Measurements from ENCODE around the gene SMIM15. TPM values are rescaled to one million over a fixed set of nuclear protein-coding genes. Genes with fewer than 3 reads are reported as not detected.

SMIM15 gene
- total and polyA plus RNA-seq, 10 of the 15 experiments (the other 5 are each of a cell fraction or from before 2014, with no cell fraction given) = 13.8 to 83.3 (median 53.9) TPM

- 0 out of 2 replicates have a peak, but pooled peaks have one; percentile 44 for TF ChIP-seq ZNF207 (IDR thresholded peaks at IDR 0.05; ENCODE audit: borderline replicate concordance)
- peak; percentile 67; the same call in 1 of the 2 replicates for TF ChIP-seq ATF2 (IDR thresholded peaks at IDR 0.05; ENCODE audit: low read length)
- TF ChIP-seq NBN (IDR thresholded peaks at IDR 0.05) = no peak; the same call in 1 of the 2 replicates
- no peak for TF ChIP-seq HDAC2 (IDR thresholded peaks at IDR 0.05)
- TF ChIP-seq SUPT20H (IDR thresholded peaks at IDR 0.05; ENCODE audit: borderline replicate concordance, control insufficient read depth, low read depth, low read length) = no peak
- TF ChIP-seq SP1 (IDR thresholded peaks at IDR 0.05; ENCODE audit: low read depth, low read length) = no peak
- 0 out of 2 replicates have a peak, but pooled peaks have one; percentile 12 for TF ChIP-seq CREM (IDR thresholded peaks at IDR 0.05; ENCODE audit: low read depth)
- no peak for TF ChIP-seq HCFC1 (IDR thresholded peaks at IDR 0.05; ENCODE audit: low read length)
- no peak; the same call in 1 of the 2 replicates for TF ChIP-seq POLR2AphosphoS5 (IDR thresholded peaks at IDR 0.05; ENCODE audit: low read length)
Observed at GRCh38 chr5:61162832-61163567, 732 bp upstream of the SMIM15 start (continued).

GRCh38 chr5:61160497-61160896 lies 1.8 kb downstream of the SMIM15 start:
- TF ChIP-seq ZBTB40 (IDR thresholded peaks at IDR 0.05; ENCODE audit: borderline replicate concordance) (peak; percentile 45; the same call in 1 of the 2 replicates), ETV6 (conservative IDR thresholded peaks at IDR 0.05 in 1 of 2, IDR thresholded peaks at IDR 0.05 in 1 of 2; ENCODE audit: borderline replicate concordance in 1 of 2, low read depth in 1 of 2) (no peak)
- no peak overlapping the region for H3K9ac ChIP-seq (ENCODE audit: control insufficient read depth, insufficient read depth, low read length)
- peak overlapping the region; percentile 69 for H3K4me2 ChIP-seq (ENCODE audit: control insufficient read depth, insufficient read depth)
- no peaks in the 10 kb centered on the region for H4K20me1 ChIP-seq (ENCODE audit: control insufficient read depth, insufficient read depth)
- peaks cover 0 to 20% of the 10 kb centered on the region in 2 experiments; a peak in 2 of 4 replicates for H3K36me3 ChIP-seq (ENCODE audit: control insufficient read depth in 2 of 2, insufficient read depth in 2 of 2, low read length in 1 of 2)
- H3K9me3 ChIP-seq (replicated peaks; ENCODE audit: control insufficient read depth, insufficient read depth, low read length) = no peaks in the 10 kb centered on the region; the same call in 1 of the 3 replicates
- POLR2A ChIA-PET = no interaction called here
- RAD21 ChIA-PET (ENCODE audit: unreplicated experiment) = no interaction called here
- H3K27ac ChIP-seq (ENCODE audit: control insufficient read depth, insufficient read depth) = no peak overlapping the region
- intact Hi-C loops (cut with micrococcal nuclease; ENCODE audit: unreplicated experiment) (loop anchor here (5.0 to 10.0 kb wide), 5 partner anchors 103 to 774 kb away; no protein-coding TSS in a partner anchor), in situ Hi-C loops (cut with MboI) (loop anchor here (10.0 kb wide), 1 partner anchor 164 kb away; no protein-coding TSS in a partner anchor)
- FAIRE-seq (no peak), ATAC-seq (no peak), DNase-seq (ENCODE audit: low read depth, low spot score) (no peak)
- no peaks in the 10 kb centered on the region for H3K27me3 ChIP-seq (replicated peaks in 1 of 2; ENCODE audit: control insufficient read depth in 2 of 2, insufficient read depth in 2 of 2, low read length in 1 of 2)
- BruUV-seq (replicated peaks) = no TSS peak
- CTCF ChIA-PET = no interaction called here
- SMC1A ChIA-PET (ENCODE audit: uncharacterized antibody, unreplicated experiment) = interaction anchor here (0.9 kb wide), 1 partner anchor 508 kb away, joined by 3 read pairs; no protein-coding TSS in a partner anchor
- no peaks in the 10 kb centered on the region; the same call in 1 of the 2 replicates for H3K4me1 ChIP-seq (ENCODE audit: control insufficient read depth, insufficient read depth, low read length)
- 74% methylated on average over 3 of the region's 3 CpGs for WGBS (ENCODE audit: insufficient coverage, insufficient replicate concordance, low lambda C conversion rate, missing lambda C conversion rate)
- H3K79me2 ChIP-seq (ENCODE audit: control insufficient read depth, insufficient read depth, low read length) = peaks cover 55% of the 10 kb centered on the region
- H3K4me3 ChIP-seq = peak overlapping the region; percentile 73; the same call in 1 of the 2 replicates
- no peak overlapping the region for H2AFZ ChIP-seq (ENCODE audit: control insufficient read depth, low read depth, low read length)

All from GM12878 (cell line).